22Rv1 (cell line): ENCODE results near the gene ZFYVE21.

ENCODE experiments used
- CTCF ChIP-seq: fragments of 450-650 bp; IDR thresholded peaks from 2 replicates; pipeline ENCODE4 v1.5.1; 2017; ENCODE audit warnings: mild to moderate bottlenecking
- ZFX ChIP-seq: fragments of 450-650 bp; IDR thresholded peaks from 2 replicates; pipeline ENCODE4 v1.6.1; 2017; ENCODE audit warnings: antibody characterized with exemption, borderline replicate concordance

DNA sequence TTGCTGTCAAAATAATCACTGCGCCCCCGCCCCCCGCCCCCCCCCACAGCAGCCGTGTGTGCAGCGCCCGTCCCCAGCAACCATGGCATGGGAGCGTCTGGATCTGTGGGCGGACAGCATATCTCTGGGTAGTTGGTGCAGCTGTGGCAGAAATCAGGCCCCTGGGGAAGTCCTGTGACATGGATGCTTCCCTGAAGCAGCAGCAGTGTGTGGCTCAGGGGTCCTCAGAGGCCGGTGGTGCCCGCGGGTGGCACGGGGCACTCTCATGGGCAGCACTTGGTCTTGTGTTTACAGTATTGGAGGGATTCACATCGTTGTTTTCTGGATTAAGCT, 19.6 kb upstream of the ZFYVE21 start:
- no peak for TF ChIP-seq CTCF
- TF ChIP-seq ZFX = no peak
